Ureter (tissue), 1 donor: ENCODE measurements around the gene CIC. TPM values are rescaled to one million over a fixed set of nuclear protein-coding genes. Genes with fewer than 3 reads are reported as not detected.
"Not testable (repeated sequence)": the region's sequence is repeated elsewhere in the genome, so short reads cannot be mapped to it uniquely, and the experiment has no call there.

Source experiments
- DNase-seq: peaks from one replicate; pipeline ENCODE4 v3.0.0-alpha.2; 2020; ENCODE audit warnings: low spot score
- total RNA-seq: library from RNA; stranded (reverse); gene quantifications from one replicate; pipeline ENCODE4 v1.2.4, GENCODE V29; 2023
- donor health status: DM: yes; HTN: yes; CAD: no.

The CIC gene
- total RNA-seq, 1 donor from 2014 or later: 83.4 TPM

DNA sequence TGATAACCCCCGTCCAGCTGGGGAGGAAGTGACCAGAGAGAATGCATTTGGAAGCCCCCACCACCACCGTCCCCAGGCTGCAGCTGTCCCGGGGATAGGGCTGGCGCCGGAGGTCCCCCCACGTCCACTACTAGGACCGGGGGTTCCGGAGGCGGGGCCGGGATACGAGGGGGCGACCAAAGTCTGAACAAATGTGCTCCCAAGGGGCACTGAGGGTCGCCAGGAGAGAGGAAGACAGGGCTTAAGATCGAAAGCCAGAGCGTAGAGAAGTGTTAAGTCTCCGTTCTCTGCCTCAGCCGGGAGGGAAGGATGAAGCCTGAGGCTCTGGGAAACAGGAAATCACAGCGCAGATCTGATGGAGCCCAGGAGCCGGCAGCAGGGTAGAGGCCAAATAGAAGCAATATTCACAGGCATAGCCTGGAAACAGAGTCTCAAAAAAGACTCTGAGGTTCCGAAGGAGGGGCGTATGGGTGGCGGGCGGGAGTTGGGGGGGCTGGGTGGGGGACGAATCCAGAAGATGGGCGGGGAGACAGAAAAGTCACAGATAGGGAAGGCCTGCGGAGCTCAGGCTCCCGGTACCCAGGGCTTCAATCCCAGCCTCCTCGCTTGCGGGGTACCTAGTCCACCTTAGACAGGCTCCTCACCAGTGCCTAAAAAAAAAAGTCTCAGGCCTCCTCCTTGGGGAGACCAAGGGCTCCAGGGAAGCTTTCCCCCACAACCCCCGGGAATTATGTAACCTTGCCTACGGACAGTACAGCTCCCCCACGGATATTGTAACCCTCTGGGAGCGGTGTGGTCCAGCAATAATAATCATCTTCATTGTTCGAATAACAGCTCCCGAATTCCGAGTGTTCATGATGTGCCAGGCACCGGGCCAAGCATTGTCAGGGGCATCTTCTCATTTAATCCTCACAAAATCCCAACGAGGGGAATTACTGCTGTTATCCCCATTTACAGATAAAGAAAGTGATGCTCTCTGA, 13.0 kb upstream of the CIC start:
- no peak for DNase-seq

DNA sequence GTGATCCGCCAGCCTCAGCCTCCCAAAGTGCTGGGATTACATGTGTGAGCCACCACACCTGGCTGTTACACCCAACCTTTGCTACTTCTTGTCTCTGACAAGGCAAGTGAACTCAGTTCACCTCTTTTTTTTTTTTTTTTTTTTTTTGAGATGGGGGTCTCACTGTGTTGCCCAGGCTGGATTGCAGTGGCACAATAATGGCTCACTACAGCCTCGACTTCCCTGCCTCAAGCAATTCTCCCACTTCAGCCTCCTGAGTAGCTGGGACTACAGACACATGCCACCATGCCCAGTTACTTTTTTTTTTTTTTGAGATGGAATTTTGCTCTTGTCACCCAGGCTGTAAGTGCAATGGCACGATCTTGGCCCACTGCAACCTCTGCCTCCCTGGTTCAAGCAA, 11.2 kb upstream of the CIC start:
- not testable (repeated sequence) for DNase-seq

DNA sequence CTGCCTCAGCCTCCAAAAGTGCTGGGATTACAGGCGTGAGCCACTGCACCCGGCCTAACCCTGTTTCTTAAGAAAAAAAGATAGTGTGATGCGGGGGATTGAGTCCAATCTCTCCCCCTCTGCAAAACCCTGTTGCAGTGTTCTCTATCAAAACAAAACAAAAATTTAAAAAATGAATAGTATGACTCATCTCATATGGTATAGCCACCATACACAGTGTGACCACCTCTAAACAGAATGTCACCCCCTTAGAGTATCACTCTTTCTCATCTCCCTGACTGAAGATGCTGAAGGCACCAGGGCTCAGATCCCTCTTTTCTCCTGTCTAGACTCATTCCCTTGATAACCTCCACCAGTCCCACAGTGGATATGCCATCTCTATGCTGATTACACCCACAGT, 7.3 kb upstream of the CIC start:
- no peak for DNase-seq

DNA sequence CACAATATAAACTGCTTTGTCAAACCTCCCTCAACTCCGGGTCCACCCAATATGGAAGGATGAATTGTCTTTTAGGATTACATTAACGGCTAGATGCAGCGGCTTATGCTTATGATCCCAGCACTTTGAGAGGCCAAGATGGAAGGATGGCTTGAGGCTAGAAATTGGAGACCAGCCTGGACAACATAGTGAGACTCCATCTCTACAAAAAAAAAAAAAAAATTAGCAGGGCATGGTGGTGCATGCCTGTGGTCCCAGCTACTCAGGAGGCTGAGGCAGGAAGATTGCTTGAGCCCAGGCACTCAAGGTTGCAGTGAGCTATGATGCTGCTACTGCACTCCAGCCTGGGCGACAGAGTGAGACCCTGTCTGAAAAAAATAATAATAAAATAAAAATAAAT, 2.9 kb upstream of the CIC start:
- DNase-seq: not testable (repeated sequence)

DNA sequence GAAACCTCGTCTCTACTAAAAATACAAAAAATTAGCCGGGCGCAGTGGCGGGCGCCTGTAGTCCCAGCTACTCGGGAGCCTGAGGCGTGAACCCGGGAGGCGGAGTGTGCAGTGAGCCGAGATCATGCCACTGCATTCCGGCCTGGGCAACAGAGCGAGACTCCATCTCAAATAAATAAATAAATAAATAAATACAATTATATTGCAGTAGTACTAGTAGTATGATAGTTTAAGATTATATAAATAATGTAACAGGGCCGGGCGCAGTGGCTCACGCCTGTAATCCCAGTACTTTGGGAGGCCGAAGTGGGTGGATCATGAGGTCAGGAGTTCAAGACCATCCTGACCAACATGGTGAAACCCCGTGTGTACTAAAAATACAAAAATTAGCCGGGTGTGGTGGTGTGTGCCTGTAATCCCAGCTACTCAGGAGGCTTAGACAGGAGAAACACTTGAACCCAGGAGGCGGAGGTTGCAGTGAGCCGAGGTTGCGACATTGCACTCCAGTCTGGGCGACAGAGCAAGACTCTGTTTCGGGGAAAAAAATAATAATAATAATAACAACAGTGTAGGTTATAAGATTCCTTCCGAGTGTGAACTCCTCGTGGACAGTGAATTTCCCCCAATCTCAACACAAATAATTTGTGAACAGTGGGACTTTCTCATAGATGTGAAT, 2.0 kb upstream of the CIC start:
- DNase-seq: not testable (repeated sequence)

DNA sequence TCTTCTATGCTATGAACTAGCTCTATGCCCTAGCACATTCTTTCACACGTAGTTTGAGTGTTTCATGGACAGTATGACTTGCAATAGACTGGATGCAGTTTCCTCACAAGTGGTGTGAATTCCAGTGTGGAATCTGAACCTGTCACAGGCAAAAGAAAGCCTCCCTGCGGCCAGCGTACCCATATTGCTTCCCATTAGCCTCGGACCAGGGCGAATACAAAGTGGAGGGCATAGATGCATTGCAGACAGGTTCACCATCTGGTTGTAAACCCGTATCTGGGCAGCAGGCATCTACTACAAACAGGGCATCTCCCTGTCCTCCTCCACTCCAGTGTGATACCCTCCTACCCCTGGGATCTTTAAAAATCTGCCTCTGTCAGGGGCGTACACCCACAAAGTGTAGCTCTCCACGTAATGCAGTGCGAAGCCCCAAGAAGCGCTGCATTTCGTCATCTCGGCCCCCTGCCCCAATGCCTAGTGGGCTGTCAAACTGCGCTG, 1.4 kb upstream of the CIC start:
- DNase-seq: no peak

DNA sequence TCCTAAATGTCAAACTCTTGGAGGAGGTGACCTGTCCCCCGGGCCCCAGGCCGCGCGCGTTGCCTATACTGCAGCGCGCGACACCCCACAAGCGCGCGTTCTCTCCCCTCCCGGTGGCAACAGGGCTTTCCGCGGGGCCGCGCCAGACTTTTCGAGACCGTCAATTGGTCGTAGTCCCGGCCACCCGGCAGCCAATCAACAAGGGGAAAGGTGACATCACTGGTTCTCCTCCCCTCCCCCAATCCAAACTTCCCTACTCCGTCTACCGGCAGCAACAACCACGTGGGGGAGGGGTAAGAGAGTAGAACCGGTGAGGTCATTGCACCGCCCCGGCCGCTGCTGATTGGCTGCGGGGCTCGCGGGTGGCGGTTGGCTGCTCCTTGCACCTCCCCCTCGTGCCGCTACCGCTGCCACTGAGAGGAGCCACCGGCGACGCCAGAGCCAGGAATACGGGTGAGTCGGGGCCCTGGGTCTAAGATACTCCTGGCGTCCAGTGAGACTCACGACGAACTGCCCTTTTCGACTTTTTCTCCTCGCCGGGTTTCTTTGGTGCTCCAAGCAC, 829 bp upstream of the CIC start:
- peak; percentile 100 for DNase-seq

DNA sequence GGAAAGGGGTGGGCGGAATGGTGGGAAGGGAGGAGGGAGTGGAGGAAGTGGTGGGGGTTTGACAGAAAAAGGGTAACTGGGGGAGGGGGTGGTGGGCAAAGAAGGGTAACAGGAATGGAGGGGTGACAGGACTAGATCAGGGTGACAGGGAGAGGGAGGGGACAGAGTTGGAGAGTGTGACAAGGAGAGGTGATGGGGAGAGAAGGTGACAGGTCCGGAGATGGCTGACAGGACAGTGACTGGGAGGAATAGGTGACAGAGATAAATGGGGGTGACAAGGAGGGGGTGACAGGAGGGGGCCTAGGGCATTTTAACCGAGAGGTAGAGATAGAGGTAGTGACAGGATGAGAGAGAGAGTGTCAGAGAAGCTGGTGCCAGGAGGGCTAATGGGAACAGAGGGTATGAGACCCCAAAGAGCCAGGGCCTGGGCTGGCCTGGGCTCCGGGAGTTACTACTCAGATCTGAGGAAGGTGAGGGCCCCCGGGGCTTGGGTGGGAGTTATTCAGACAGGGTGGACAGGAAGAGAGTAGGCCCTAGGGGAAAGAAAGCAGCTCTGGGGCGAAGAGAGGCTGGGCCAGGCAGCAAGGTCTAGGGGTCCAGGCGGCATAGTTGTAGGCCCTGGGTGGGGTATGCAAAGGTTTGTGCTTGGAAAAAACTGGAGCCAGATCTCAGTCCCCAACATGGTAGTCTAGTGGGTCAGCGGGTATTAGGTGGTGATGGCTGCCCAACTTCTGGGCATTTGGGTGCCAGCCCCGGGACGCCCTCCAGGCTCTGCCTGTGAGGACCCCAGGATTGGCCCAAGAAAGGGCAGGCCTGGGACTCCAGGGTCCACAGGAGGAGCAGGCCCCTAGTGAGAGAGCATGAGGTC, 660 bp downstream of the CIC start:
- DNase-seq: peak; percentile 51

DNA sequence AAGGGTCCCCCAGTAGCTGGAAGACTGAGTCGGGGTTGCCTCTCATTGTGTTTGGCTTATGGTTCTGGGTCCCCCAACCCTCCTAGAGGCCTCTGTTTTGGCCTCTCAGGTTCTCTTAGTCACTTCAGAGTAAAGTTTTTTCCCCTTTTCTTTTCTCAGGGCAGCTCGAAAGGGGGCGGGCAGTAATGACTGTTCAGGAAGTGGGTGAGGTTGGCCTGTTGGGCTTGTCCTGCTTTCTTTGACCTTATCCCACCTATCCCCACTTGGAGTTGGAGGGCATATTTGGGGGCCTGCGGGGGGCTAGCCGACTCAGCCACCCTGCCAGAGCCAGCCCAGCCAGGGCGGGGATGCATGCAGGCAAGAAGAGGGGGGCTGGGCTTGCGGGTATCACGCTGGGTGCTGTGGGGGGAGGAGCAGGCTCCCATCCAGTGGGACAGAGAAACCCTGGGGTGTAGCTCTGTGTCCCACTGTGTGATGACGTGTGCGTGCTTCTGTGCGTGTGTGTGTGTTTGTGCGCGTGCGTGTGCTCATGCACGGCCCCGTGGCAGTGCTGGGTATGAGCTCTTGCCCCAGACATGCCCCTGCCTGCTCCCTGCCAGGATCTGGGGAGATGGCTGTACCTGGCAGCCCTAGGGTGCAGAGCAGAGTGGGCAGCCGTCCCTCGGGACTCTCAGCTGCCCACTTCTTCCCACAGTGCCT, 1.4 kb downstream of the CIC start:
- peak; percentile 78 for DNase-seq

DNA sequence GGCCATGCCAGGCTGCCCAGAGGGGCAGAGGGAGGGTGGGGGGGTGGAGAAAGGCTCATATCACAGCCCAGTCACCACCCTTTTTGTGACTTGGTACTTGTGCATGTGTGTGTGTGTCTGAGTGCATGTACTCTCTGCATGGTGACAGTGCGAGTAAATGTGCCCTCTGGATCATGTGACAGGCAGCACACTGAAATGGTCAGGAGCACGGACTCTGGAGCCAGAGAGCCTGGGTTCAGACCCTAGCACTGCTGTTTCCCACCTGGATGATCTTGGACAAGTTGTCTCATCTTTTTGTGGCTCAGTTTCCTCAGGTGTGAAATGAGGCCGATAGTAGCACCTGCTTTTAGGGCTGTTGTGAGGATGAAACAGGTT, 2.0 kb downstream of the CIC start:
- DNase-seq: no peak

DNA sequence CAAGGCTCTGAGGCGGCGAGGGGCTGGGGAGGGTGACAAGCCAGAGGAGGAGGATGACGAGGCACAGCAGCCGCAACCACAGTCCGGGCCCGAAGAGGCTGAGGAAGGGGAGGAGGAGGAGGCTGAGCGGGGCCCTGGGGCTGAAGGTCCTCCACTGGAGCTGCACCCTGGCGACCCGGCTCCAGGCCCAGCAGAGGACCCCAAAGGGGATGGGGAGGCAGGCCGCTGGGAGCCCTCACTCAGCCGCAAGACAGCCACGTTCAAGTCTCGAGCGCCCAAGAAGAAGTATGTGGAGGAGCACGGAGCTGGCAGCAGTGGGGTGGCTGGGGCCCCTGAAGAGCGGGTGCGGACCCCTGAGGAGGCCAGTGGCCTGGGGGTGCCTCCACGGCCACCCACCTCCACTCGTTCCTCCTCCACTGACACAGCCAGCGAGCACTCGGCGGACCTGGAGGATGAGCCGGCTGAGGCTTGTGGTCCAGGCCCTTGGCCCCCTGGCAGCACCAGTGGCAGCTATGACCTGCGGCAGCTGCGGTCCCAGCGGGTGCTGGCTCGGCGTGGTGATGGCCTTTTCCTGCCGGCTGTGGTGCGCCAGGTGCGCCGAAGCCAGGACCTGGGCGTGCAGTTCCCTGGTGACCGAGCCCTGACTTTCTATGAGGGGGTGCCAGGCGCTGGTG, 2.9 kb downstream of the CIC start:
- DNase-seq: no peak

DNA sequence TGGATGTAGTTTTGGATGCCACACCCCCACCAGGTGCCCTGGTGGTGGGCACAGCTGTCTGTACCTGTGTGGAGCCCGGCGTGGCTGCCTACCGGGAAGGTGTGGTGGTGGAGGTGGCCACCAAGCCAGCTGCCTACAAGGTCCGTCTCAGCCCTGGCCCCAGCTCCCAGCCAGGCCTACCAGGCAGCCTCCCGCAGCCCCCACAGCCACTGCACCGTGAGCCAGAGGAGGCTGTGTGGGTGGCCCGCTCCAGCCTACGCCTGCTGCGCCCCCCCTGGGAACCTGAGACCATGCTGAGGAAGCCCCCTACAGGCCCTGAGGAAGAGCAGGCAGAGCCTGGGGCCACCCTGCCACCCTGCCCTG, 3.5 kb downstream of the CIC start:
- peak; percentile 43 for DNase-seq

DNA sequence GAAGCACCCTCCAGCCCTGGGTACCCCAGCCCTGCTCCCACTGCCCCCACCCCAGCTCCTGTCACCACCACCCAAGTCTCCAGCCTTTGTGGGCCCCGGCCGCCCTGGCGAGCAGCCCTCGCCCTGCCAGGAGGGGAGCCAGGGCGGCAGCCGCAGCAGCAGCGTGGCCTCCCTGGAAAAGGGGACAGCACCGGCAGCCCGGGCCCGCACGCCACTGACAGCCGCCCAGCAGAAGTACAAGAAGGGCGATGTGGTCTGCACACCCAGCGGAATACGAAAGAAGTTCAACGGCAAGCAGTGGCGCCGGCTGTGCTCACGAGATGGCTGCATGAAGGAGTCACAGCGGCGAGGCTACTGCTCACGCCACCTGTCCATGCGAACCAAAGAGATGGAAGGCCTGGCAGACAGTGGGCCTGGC, 3.9 kb downstream of the CIC start:
- no peak for DNase-seq

DNA sequence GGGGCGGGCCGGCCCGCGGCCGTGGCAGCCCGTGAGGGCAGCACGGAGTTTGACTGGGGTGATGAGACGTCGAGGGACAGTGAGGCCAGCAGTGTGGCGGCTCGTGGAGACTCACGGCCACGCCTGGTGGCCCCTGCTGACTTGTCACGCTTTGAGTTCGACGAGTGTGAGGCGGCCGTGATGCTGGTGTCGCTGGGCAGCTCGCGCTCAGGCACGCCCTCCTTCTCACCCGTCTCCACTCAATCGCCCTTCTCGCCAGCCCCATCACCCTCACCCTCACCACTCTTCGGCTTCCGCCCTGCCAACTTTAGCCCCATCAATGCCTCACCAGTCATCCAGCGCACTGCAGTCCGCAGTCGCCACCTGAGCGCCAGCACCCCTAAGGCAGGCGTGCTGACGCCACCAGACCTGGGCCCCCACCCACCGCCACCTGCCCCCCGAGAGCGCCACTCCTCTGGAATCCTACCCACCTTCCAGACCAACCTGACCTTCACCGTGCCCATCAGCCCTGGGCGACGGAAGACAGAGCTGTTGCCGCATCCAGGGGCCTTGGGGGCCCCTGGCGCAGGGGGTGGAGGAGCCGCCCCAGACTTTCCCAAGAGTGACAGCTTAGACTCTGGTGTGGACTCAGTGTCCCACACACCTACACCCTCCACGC, 4.5 kb downstream of the CIC start:
- DNase-seq: peak; percentile 43

DNA sequence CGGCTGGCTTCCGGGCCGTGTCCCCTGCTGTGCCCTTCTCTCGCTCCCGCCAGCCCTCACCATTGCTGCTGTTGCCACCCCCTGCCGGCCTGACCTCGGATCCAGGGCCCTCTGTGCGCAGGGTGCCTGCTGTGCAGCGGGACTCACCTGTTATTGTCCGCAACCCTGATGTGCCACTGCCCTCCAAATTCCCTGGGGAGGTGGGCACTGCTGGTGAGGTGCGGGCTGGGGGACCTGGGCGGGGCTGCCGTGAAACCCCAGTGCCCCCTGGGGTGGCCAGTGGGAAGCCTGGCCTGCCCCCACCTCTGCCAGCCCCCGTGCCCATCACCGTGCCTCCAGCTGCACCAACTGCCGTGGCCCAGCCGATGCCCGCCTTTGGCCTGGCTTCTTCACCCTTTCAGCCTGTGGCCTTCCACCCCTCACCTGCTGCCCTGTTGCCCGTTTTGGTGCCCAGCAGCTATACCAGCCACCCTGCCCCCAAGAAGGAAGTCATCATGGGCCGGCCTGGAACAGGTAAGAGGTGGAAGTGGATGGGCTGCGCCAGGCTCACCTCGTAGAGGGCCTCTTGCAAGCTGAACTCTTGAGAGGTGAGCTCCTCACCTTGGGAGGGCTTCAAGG, 5.1 kb downstream of the CIC start:
- peak; percentile 44 for DNase-seq

DNA sequence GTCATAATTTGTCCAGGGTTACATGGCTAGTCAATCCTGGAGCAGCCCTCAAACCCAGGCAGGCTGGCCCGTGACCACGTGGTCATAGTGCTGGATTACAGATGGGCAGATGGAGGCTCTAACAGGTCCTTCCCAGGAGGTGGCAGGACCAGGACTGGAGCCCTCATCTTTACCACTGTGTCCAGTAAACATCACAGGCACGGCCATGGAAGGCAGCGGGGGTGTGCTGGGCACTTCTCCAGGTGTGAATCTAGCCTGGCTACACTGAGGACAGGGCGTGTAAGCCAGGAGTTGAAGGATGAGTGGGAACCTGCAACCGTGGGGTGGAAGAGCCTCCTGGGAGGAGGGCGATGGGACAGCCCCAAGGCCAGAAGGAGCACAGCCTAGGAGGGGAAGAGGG, 6.1 kb downstream of the CIC start:
- no peak for DNase-seq

DNA sequence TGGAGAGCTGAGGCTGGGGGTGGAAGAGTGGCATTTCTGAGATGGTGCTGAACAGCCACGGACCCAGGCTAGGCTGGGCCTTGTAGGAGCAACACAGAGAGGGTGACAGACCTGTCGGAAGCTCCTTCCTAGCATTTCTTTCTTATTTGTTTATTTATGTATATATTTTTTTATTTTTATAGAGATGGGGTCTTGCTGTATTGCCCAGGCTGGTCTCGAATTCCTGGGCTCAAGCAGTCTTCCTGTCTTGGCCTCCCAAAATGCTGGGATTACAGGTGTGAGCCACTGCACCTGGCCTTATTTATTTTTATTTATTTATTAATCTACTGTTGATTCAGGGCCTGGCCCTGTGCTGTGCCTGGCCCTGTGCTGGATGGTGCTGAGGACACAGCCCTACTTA, 6.5 kb downstream of the CIC start:
- DNase-seq: no peak

DNA sequence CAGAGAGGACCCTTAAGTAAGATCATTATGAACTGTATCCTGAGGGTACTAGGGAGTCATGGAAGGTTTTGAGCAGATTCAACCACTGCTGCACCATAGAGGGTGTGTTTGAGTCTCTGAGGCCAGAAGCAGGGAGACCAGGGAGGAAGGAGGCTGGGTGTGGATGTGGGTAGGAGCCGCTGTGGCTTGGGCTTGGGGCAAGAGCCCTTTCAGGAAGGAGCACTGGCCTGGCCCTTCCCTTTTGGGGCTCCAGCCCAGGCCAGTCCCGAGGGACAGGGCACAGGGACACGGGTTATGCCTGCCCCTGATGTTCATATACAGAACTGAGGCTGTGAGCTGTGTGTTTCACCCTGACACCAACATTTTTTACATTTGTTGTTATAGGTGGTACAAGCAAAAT, 7.2 kb downstream of the CIC start:
- no peak for DNase-seq

DNA sequence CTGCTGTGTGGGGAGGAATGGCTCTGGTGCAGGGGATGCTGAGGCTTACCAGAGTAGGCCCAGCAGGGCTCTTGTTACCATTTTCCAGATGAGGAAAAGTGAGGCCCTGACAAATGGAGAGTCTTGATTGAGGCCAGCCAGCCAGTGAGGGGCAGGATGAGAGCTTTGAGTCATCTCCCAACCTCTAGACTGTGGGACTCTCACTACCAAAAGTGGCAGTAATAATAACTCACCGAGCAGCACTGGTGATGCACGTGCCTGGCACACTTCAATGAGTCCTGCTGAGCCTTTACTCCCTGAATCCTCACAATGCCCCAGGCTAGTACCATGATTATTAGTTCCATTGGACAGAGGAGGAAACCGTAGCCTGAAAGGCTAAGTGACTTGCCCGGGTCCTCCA, 7.8 kb downstream of the CIC start:
- no peak for DNase-seq
